B cell (primary cell): Measurements from ENCODE around the gene PDZRN3. TPM values are rescaled to one million over a fixed set of nuclear protein-coding genes. Genes with fewer than 3 reads are reported as not detected.

Experiments used
- ATAC-seq: fragments of 200-7000 bp; cut with Tn5 transposase; one replicate; pipeline ENCODE4 v1.10.0; 2021; ENCODE audit warnings: low read depth, mild to moderate bottlenecking, moderate number of reproducible peaks, moderate library complexity
- CTCF ChIA-PET: fragments of 350-600 bp; sonication (Branson Sonifier 250); formaldehyde crosslinking; loops from one replicate; lab custom pipeline; 2021; ENCODE audit warnings: antibody characterized with exemption, inconsistent platforms; lab: Charles Lee
- POLR2A ChIA-PET: fragments of 350-600 bp; sonication (Branson Sonifier 250); formaldehyde crosslinking; loops from one replicate; lab custom pipeline; 2021; ENCODE audit warnings: antibody characterized with exemption; lab: Charles Lee
- DNase-seq: peaks from one replicate; pipeline ENCODE4 v3.0.0; 2013
- H2AFZ ChIP-seq: 2 replicates; pipeline ENCODE4 v1.6.1; 2012; ENCODE audit warnings: mild to moderate bottlenecking, low read depth, low read length; ENCODE audit not compliant: insufficient read depth, poor library complexity, severe bottlenecking
- H3K27ac ChIP-seq, 2 donors: 1 replicate in 1 of 2; 2 replicates in 1 of 2; pipeline ENCODE4 v1.5.1; 2012 to 2013; ENCODE audit warnings: low read length in 2 of 2, mild to moderate bottlenecking in 2 of 2, moderate library complexity in 1 of 2
- H3K27me3 ChIP-seq, 4 experiments: fragments of 200-600 bp in 1 of 4; sonication (generic) in 1 of 4; replicated peaks in 1 of 4; 1 replicate in 2 of 4; 2 replicates in 2 of 4; pipeline versions ENCODE4 v1.6.1 to v1.7.0; 2013 to 2016; ENCODE audit warnings: low read length in 3 of 4, mild to moderate bottlenecking in 2 of 4, mixed read lengths in 1 of 4, moderate library complexity in 1 of 4; ENCODE audit not compliant: insufficient read depth in 4 of 4, control insufficient read depth in 3 of 4; ENCODE audit errors: control extremely low read depth in 1 of 4
- H3K36me3 ChIP-seq, 2 experiments: replicated peaks in 1 of 2; 1 replicate in 1 of 2; 2 replicates in 1 of 2; pipeline versions ENCODE4 v1.6.1 to v1.7.1; 2013; ENCODE audit warnings: low read length in 1 of 2; ENCODE audit not compliant: insufficient read depth in 2 of 2, control insufficient read depth in 1 of 2; ENCODE audit errors: control extremely low read depth in 1 of 2, extremely low read depth in 1 of 2
- H3K4me1 ChIP-seq, 2 donors: fragments of 200-600 bp in 1 of 2; sonication (generic) in 1 of 2; 1 replicate in 1 of 2; 2 replicates in 1 of 2; pipeline versions ENCODE4 v1.5.1 to v1.6.1; 2013 to 2017; ENCODE audit warnings: low read length in 2 of 2; ENCODE audit not compliant: control insufficient read depth in 2 of 2, insufficient read depth in 2 of 2
- H3K4me2 ChIP-seq: replicated peaks from 2 replicates; pipeline ENCODE3; 2012; ENCODE audit warnings: mild to moderate bottlenecking, low read depth, low read length; ENCODE audit not compliant: poor library complexity, severe bottlenecking
- H3K4me3 ChIP-seq, 5 experiments: fragments of 200-600 bp in 1 of 5; sonication (generic) in 1 of 5; 1 replicate in 3 of 5; 2 replicates in 2 of 5; pipeline versions ENCODE4 v1.5.1 to v1.7.0; 2011 to 2016; ENCODE audit warnings: low read length in 4 of 5, mild to moderate bottlenecking in 4 of 5, low read depth in 2 of 5, control low read depth in 1 of 5, moderate library complexity in 1 of 5; ENCODE audit not compliant: insufficient read depth in 1 of 5; ENCODE audit errors: control extremely low read depth in 1 of 5, extremely low read depth in 1 of 5
- H3K79me2 ChIP-seq: fragments of 200-600 bp; sonication (generic); one replicate; pipeline ENCODE4 v1.6.0; 2016; ENCODE audit warnings: low read length; ENCODE audit not compliant: control insufficient read depth, insufficient read depth
- H3K9ac ChIP-seq: fragments of 200-600 bp; sonication (generic); 2 replicates; pipeline ENCODE4 v1.6.1; 2017; ENCODE audit warnings: mild to moderate bottlenecking, low read length, moderate library complexity
- H3K9me3 ChIP-seq, 3 donors: one replicate each; pipeline versions ENCODE4 v1.6.1 to v1.7.1; 2013; ENCODE audit warnings: low read length in 2 of 3; ENCODE audit not compliant: control insufficient read depth in 2 of 3, insufficient read depth in 1 of 3; ENCODE audit errors: control extremely low read depth in 1 of 3
- H4K20me1 ChIP-seq: 2 replicates; pipeline ENCODE4 v1.6.0; 2012; ENCODE audit warnings: mild to moderate bottlenecking, low read length; ENCODE audit not compliant: insufficient read depth, control insufficient read depth, poor library complexity, severe bottlenecking
- H3K27ac Mint-ChIP-seq: one replicate; pipeline ENCODE4 v1.8.0; 2021; ENCODE audit warnings: mixed read lengths
- H3K27me3 Mint-ChIP-seq: one replicate; pipeline ENCODE4 v1.8.0; 2021; ENCODE audit warnings: mixed read lengths
- H3K4me1 Mint-ChIP-seq: one replicate; pipeline ENCODE4 v1.8.0; 2021; ENCODE audit warnings: mixed read lengths
- H3K4me3 Mint-ChIP-seq: one replicate; pipeline ENCODE4 v1.8.0; 2021; ENCODE audit warnings: mixed read lengths
- H3K9me3 Mint-ChIP-seq: one replicate; pipeline ENCODE4 v1.8.0; 2022; ENCODE audit warnings: mixed read lengths; ENCODE audit not compliant: insufficient read depth
- EZH2 ChIP-seq: IDR thresholded peaks from 2 replicates; pipeline ENCODE4 v1.6.1; 2012; ENCODE audit warnings: borderline replicate concordance, low read depth, mild to moderate bottlenecking, moderate library complexity, low read length; ENCODE audit not compliant: insufficient read depth, poor library complexity, severe bottlenecking
- WGBS: methylation state at CpG from one replicate; pipeline ENCODE4 v1.1.5; 2013; ENCODE audit warnings: missing lambda C conversion rate; ENCODE audit not compliant: insufficient coverage; 5-methylcytosine and 5-hydroxymethylcytosine counted together
- intact Hi-C: fragments of 100-400 bp; cut with micrococcal nuclease; formaldehyde crosslinking; loops from one replicate; pipeline ENCODE4 v1.10.0; 2022
- polyA plus RNA-seq: library from polyadenylated mRNA; depleted of rRNA; stranded (reverse); fragments of >200 nt; gene quantifications from 2 replicates; pipeline ENCODE4 v1.2.3, GENCODE V29; 2012
- total RNA-seq, 2 donors: library from RNA; stranded (reverse); fragments of 120-200 nt in 1 of 2; gene quantifications; 1 replicate in 1 of 2; 2 replicates in 1 of 2; pipeline versions ENCODE4 v1.2.3 to v1.2.4, GENCODE V29; 2013 to 2022
- TF ChIP-seq, protein P1 (sequence below): fragments of 200-600 bp; IDR thresholded peaks from one replicate; pipeline ENCODE4 v1.8.0; 2022; ENCODE audit warnings: antibody characterized with exemption, mild to moderate bottlenecking

The PDZRN3 gene
- total and polyA plus RNA-seq, 2 donors (not counting 1 experiment from before 2014, with no cell fraction given), result not detected

DNA sequence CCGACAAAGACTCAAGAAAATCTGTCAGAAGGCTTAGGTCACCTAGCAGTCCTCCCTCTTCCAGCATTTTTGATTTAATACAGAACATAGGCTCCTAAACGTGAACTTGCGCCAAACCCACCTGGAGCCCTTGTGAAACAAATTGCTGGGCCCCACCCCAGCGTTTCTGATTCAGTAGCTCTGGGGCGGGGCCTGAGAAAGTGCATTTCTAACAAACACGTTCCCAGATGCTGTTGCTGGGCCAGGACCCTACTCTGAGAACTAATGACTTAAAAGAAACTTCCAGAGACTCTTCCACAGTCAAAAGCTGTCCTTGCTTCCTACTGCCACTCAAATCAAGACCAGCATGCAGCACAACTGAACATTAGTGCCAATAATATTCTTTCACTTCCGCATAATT lies 198.1 kb downstream of the PDZRN3 start:
- no peak overlapping the region for H3K4me3 ChIP-seq
- no peak for ATAC-seq
- no peak overlapping the region for H3K27ac Mint-ChIP-seq
- no peaks in the 10 kb centered on the region for H3K4me1 Mint-ChIP-seq
- TF ChIP-seq, protein P1, sequence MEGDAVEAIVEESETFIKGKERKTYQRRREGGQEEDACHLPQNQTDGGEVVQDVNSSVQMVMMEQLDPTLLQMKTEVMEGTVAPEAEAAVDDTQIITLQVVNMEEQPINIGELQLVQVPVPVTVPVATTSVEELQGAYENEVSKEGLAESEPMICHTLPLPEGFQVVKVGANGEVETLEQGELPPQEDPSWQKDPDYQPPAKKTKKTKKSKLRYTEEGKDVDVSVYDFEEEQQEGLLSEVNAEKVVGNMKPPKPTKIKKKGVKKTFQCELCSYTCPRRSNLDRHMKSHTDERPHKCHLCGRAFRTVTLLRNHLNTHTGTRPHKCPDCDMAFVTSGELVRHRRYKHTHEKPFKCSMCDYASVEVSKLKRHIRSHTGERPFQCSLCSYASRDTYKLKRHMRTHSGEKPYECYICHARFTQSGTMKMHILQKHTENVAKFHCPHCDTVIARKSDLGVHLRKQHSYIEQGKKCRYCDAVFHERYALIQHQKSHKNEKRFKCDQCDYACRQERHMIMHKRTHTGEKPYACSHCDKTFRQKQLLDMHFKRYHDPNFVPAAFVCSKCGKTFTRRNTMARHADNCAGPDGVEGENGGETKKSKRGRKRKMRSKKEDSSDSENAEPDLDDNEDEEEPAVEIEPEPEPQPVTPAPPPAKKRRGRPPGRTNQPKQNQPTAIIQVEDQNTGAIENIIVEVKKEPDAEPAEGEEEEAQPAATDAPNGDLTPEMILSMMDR, result no peak
- no peak for TF ChIP-seq EZH2
- H3K27me3 ChIP-seq, result no peaks in the 10 kb centered on the region
- WGBS, result 85% methylated on average over 6 of the region's 7 CpGs
- H3K9me3 Mint-ChIP-seq, result no peaks in the 10 kb centered on the region
- intact Hi-C loops, result no loop called here
- no peak overlapping the region for H3K9ac ChIP-seq
- peaks cover 0 to 3% (median 0%) of the 10 kb centered on the region in 3 donors for H3K9me3 ChIP-seq
- no peak overlapping the region for H3K27ac ChIP-seq
- ChIA-PET POLR2A (no interaction called here), CTCF (no interaction called here)
- no peaks in the 10 kb centered on the region for H3K79me2 ChIP-seq
- no peak overlapping the region for H3K4me3 Mint-ChIP-seq
- H3K4me1 ChIP-seq, result no peaks in the 10 kb centered on the region
- no peaks in the 10 kb centered on the region for H4K20me1 ChIP-seq
- H3K4me2 ChIP-seq, result no peak overlapping the region
- H3K27me3 Mint-ChIP-seq, result peaks cover 7% of the 10 kb centered on the region
- no peaks in the 10 kb centered on the region for H3K36me3 ChIP-seq
- H2AFZ ChIP-seq, result no peak overlapping the region
- DNase-seq, result no peak

DNA sequence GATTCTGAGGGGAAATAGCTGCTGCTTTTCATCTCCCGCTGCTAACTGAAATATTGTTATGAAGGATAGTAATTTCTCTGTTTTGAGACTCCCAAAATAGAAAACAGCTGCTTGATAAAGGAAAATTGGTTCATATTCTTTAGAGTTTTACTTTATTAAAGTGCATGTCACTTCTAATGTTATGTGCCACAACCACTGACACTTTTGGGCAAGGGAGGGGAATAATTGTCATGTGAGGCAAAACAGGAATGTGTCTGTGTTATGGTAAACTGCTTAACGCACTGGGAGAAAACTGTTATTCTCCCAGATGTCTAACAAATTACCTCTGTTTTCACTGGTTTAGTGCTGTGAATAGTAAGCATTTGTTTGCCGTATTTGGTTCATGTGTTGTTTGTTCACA lies 201.6 kb downstream of the PDZRN3 start:
- CTCF ChIA-PET, result no interaction called here

More for the DNA sequence above, 201.6 kb downstream of the PDZRN3 start:
- Histone ChIP-seq H3K9ac (no peak overlapping the region), H3K9me3 (peaks cover 0 to 3% (median 0%) of the 10 kb centered on the region in 3 donors), H3K79me2 (no peaks in the 10 kb centered on the region), H3K4me2 (no peak overlapping the region), H2AFZ (no peak overlapping the region), H3K36me3 (no peaks in the 10 kb centered on the region), H3K27ac (no peak overlapping the region), H3K27me3 (no peaks in the 10 kb centered on the region), H3K4me1 (no peaks in the 10 kb centered on the region), H4K20me1 (no peaks in the 10 kb centered on the region), H3K4me3 (no peak overlapping the region)
- H3K9me3 Mint-ChIP-seq, result no peaks in the 10 kb centered on the region
- POLR2A ChIA-PET, result no interaction called here
- H3K27ac Mint-ChIP-seq, result no peak overlapping the region
- no peaks in the 10 kb centered on the region for H3K4me1 Mint-ChIP-seq
- ATAC-seq (no peak), DNase-seq (no peak)
- WGBS, result 100% methylated on average over 1 of the region's 3 CpGs
- intact Hi-C loops, result no loop called here
- H3K4me3 Mint-ChIP-seq, result no peak overlapping the region
- TF ChIP-seq, protein P1, result no peak
- TF ChIP-seq EZH2, result no peak
- peaks cover 22% of the 10 kb centered on the region for H3K27me3 Mint-ChIP-seq
